HEK293 (cell line): ENCODE measurements around the gene EYA2.
A peak's percentile ranks its signal among the peaks of the same experiment; 100 is the strongest.

Experiments used
- CTCF ChIA-PET: fragments of 350-600 bp; formaldehyde crosslinking; extraction: SDS; loops from one replicate; lab custom pipeline; 2021; ENCODE audit warnings: antibody characterized with exemption; lab: Yijun Ruan, JAX
- POLR2A ChIA-PET: fragments of 300-600 bp; formaldehyde crosslinking; extraction: SDS; loops from one replicate; lab custom pipeline; 2020; ENCODE audit warnings: antibody characterized with exemption, inconsistent platforms; lab: Yijun Ruan, JAX
- H3K27ac ChIP-seq: fragments of 200-500 bp; sonication (Bioruptor generic); 2 replicates; pipeline ENCODE4 v1.5.1; 2014; ENCODE audit warnings: low read depth, low read length, control low read depth, inconsistent platforms; ENCODE audit errors: extremely low read depth
- H3K36me3 ChIP-seq, 2 experiments: fragments of 200-500 bp in 1 of 2; sonication (Bioruptor generic) in 1 of 2; 1 replicate in 1 of 2; 2 replicates in 1 of 2; pipeline ENCODE4 v1.5.1; 2014 to 2017; ENCODE audit warnings: inconsistent platforms in 2 of 2, low read length in 2 of 2; ENCODE audit not compliant: control insufficient read depth in 2 of 2, insufficient read depth in 1 of 2
- H3K4me1 ChIP-seq: fragments of 200-500 bp; sonication (Bioruptor generic); 2 replicates; pipeline ENCODE4 v1.5.1; 2014; ENCODE audit warnings: mild to moderate bottlenecking, low read length, inconsistent platforms; ENCODE audit not compliant: control insufficient read depth, insufficient read depth
- H3K4me3 ChIP-seq: 2 replicates; pipeline ENCODE4 v1.5.1; 2011; ENCODE audit warnings: low read depth, mild to moderate bottlenecking, control low read depth, low read length, moderate library complexity
- H3K9me3 ChIP-seq: fragments of 200-500 bp; sonication (Bioruptor generic); 2 replicates; pipeline ENCODE4 v1.5.1; 2014; ENCODE audit warnings: low read depth, low read length, inconsistent platforms; ENCODE audit not compliant: control insufficient read depth, insufficient read depth
- BCL11B ChIP-seq: fragments of 450-650 bp; formaldehyde crosslinking; IDR thresholded peaks from 2 replicates; pipeline ENCODE4 v1.5.1; 2016; ENCODE audit warnings: low read depth, missing biosample characterization, missing genetic modification characterization
- EGR2 ChIP-seq: fragments of 450-650 bp; formaldehyde crosslinking; IDR thresholded peaks from 2 replicates; pipeline ENCODE4 v1.5.1; 2016; ENCODE audit warnings: low read depth, missing biosample characterization, missing genetic modification characterization
- GLIS2 ChIP-seq: fragments of 450-650 bp; formaldehyde crosslinking; IDR thresholded peaks from 2 replicates; pipeline ENCODE4 v1.5.1; 2016; ENCODE audit warnings: missing biosample characterization, missing genetic modification characterization
- KLF16 ChIP-seq: fragments of 450-650 bp; formaldehyde crosslinking; IDR thresholded peaks from 2 replicates; pipeline ENCODE4 v1.5.1; 2017; ENCODE audit warnings: missing biosample characterization, missing genetic modification characterization
- ZBTB20 ChIP-seq: fragments of 450-650 bp; formaldehyde crosslinking; IDR thresholded peaks from 2 replicates; pipeline ENCODE4 v1.5.1; 2016; ENCODE audit warnings: missing biosample characterization, missing genetic modification characterization
- ZBTB21 ChIP-seq: fragments of 450-650 bp; formaldehyde crosslinking; IDR thresholded peaks from 2 replicates; pipeline ENCODE4 v1.5.1; 2017; ENCODE audit warnings: missing biosample characterization, missing genetic modification characterization
- ZNF114 ChIP-seq: fragments of 450-650 bp; formaldehyde crosslinking; IDR thresholded peaks from 2 replicates; pipeline ENCODE4 v1.5.0; 2017; ENCODE audit warnings: missing biosample characterization, missing genetic modification characterization
- ZNF132 ChIP-seq: fragments of 450-650 bp; formaldehyde crosslinking; IDR thresholded peaks from 2 replicates; pipeline ENCODE4 v1.5.1; 2017; ENCODE audit warnings: missing biosample characterization, missing genetic modification characterization, borderline replicate concordance
- ZNF16 ChIP-seq: fragments of 450-650 bp; formaldehyde crosslinking; IDR thresholded peaks from 2 replicates; pipeline ENCODE4 v1.5.1; 2016; ENCODE audit warnings: low read depth, missing biosample characterization, missing genetic modification characterization
- ZNF175 ChIP-seq: fragments of 450-650 bp; formaldehyde crosslinking; IDR thresholded peaks from 2 replicates; pipeline ENCODE4 v1.5.1; 2016; ENCODE audit warnings: missing biosample characterization, missing genetic modification characterization
- ZNF202 ChIP-seq: fragments of 450-650 bp; formaldehyde crosslinking; IDR thresholded peaks from 2 replicates; pipeline ENCODE4 v1.5.1; 2016; ENCODE audit warnings: missing biosample characterization, missing genetic modification characterization, borderline replicate concordance
- ZNF24 ChIP-seq: fragments of 450-650 bp; formaldehyde crosslinking; IDR thresholded peaks from 2 replicates; pipeline ENCODE4 v1.5.1; 2016; ENCODE audit warnings: missing biosample characterization, missing genetic modification characterization
- ZNF354C ChIP-seq: fragments of 450-650 bp; formaldehyde crosslinking; IDR thresholded peaks from 2 replicates; pipeline ENCODE4 v1.5.1; 2016; ENCODE audit warnings: missing biosample characterization, missing genetic modification characterization, low read depth, borderline replicate concordance
- ZNF529 ChIP-seq: fragments of 450-650 bp; formaldehyde crosslinking; IDR thresholded peaks from 2 replicates; pipeline ENCODE4 v1.5.1; 2017; ENCODE audit warnings: missing genetic modification characterization, missing biosample characterization; ENCODE audit not compliant: insufficient replicate concordance
- ZNF548 ChIP-seq: fragments of 450-650 bp; formaldehyde crosslinking; IDR thresholded peaks from 2 replicates; pipeline ENCODE4 v1.5.1; 2016; ENCODE audit warnings: missing biosample characterization, missing genetic modification characterization
- ZNF555 ChIP-seq: fragments of 450-650 bp; formaldehyde crosslinking; conservative IDR thresholded peaks from 2 replicates; pipeline ENCODE4 v1.5.1; 2017; ENCODE audit warnings: missing biosample characterization, mild to moderate bottlenecking, missing genetic modification characterization, inconsistent platforms
- ZNF776 ChIP-seq: fragments of 450-650 bp; formaldehyde crosslinking; IDR thresholded peaks from 2 replicates; pipeline ENCODE4 v1.5.0; 2017; ENCODE audit warnings: missing biosample characterization, missing genetic modification characterization, borderline replicate concordance
- ZNF830 ChIP-seq: fragments of 450-650 bp; IDR thresholded peaks from 2 replicates; pipeline ENCODE4 v1.5.0; 2018; ENCODE audit warnings: missing biosample characterization, missing genetic modification characterization, low read depth, mild to moderate bottlenecking, moderate library complexity
- TF ChIP-seq, protein P1 (sequence below): fragments of 450-650 bp; formaldehyde crosslinking; IDR thresholded peaks from 2 replicates; pipeline ENCODE4 v1.5.0; 2017; ENCODE audit warnings: missing biosample characterization, missing genetic modification characterization, borderline replicate concordance
- TF ChIP-seq, protein P2 (sequence below): fragments of 450-650 bp; formaldehyde crosslinking; IDR thresholded peaks from 2 replicates; pipeline ENCODE4 v1.5.1; 2017; ENCODE audit warnings: missing biosample characterization, missing genetic modification characterization
- TF ChIP-seq, protein P3 (sequence below): fragments of 450-650 bp; formaldehyde crosslinking; IDR thresholded peaks from 2 replicates; pipeline ENCODE4 v1.5.1; 2016; ENCODE audit warnings: missing biosample characterization, missing genetic modification characterization
- TF ChIP-seq, protein P4 (sequence below): fragments of 450-650 bp; formaldehyde crosslinking; IDR thresholded peaks from 2 replicates; pipeline ENCODE4 v1.5.1; 2016; ENCODE audit warnings: missing biosample characterization, missing genetic modification characterization
- TF ChIP-seq, protein P5 (sequence below): fragments of 450-650 bp; formaldehyde crosslinking; IDR thresholded peaks from 2 replicates; pipeline ENCODE4 v1.5.1; 2016; ENCODE audit warnings: missing biosample characterization, missing genetic modification characterization

EYA2 gene

DNA sequence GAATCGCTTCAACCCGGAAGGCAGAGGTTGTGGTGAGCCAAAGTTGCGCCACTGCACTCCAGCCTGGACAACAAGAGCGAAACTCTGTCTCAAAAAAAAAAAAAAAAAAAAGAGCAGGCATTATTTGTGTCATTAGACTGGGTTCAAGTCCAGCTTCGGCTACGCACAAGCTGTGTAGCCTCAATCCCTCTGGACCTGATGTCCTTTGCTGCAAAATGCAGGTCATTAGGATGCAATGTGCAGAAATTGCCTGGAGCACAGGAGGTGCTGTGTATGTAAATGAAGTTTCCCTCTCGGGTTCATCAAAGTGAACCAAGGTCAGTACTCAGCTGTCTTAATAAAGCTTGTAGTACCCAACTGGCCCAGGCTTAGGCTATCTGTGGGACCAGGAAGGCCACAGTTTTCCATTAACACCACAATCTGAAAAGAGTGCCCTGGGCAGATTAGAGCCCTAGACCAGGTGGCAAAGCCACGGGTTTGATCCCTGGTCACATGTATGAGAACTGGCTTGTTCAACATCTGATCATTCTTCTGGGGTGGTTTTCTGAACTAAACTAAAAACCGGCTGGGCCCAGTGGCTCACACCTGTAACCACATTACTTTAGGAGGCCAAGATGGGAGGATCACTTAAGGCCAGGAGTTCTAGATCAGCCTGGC is 306.6 kb downstream of the EYA2 start:
- CTCF ChIA-PET: interaction anchor here (0.6 to 1.4 kb wide), 3 partner anchors 183 to 449 kb away, joined by 3 to 7 read pairs (median 4); no protein-coding TSS in a partner anchor
- no peak overlapping the region for H3K27ac ChIP-seq

DNA sequence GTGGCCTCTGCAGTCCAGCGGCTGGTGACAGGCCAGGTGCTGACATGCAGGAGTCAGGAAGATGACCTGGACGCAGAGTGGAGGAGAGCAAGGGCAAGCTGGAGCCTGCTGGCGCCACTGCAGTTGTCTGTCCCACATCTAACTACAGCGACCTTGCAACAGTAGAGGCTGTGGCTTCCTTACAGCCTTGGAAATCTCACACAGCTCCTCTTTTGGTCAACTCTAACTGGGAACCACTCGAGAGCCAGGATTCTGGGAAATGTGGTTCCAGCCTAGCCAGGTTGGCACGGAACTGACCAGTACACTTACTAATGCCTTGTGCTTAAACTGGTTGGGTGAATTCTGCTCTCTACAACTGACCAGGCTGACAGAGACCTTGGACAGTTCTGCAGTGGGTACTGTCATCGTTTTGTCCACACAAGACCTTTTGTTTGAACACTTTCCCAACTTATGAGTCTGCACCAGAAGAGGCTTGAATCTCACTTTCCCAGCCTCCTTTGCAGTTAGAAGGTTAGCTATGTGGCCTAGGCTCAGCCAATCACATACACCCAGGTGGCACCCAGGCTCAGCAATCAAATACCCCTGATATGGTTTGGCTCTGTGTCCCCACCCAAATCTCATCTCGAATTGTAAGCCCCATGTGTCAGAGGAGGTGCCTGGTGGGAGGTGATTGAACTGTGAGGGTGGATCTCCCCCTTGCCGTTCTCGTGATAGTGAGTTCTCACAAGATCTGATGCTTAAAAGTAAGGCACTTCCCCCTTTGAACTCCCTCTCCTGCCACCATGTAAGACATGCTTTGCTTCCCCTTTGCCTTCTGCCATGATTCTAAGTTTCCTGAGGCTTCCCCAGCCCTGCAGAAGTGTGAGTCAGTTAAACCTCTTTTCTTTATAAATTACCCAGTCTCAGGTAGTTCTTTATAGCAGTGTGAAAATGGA is 308.4 kb downstream of the EYA2 start:
- TF ChIP-seq, protein P1, sequence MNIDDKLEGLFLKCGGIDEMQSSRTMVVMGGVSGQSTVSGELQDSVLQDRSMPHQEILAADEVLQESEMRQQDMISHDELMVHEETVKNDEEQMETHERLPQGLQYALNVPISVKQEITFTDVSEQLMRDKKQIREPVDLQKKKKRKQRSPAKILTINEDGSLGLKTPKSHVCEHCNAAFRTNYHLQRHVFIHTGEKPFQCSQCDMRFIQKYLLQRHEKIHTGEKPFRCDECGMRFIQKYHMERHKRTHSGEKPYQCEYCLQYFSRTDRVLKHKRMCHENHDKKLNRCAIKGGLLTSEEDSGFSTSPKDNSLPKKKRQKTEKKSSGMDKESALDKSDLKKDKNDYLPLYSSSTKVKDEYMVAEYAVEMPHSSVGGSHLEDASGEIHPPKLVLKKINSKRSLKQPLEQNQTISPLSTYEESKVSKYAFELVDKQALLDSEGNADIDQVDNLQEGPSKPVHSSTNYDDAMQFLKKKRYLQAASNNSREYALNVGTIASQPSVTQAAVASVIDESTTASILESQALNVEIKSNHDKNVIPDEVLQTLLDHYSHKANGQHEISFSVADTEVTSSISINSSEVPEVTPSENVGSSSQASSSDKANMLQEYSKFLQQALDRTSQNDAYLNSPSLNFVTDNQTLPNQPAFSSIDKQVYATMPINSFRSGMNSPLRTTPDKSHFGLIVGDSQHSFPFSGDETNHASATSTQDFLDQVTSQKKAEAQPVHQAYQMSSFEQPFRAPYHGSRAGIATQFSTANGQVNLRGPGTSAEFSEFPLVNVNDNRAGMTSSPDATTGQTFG: no peak
- TF ChIP-seq ZNF354C: no peak
- TF ChIP-seq, protein P2, sequence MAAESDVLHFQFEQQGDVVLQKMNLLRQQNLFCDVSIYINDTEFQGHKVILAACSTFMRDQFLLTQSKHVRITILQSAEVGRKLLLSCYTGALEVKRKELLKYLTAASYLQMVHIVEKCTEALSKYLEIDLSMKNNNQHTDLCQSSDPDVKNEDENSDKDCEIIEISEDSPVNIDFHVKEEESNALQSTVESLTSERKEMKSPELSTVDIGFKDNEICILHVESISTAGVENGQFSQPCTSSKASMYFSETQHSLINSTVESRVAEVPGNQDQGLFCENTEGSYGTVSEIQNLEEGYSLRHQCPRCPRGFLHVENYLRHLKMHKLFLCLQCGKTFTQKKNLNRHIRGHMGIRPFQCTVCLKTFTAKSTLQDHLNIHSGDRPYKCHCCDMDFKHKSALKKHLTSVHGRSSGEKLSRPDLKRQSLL: no peak
- TF ChIP-seq GLIS2 (tag by site-specific recombination): no peak
- no peak for TF ChIP-seq ZNF132
- TF ChIP-seq ZBTB21 (tag by site-specific recombination): no peak
- no peak for TF ChIP-seq ZNF114 (tag by site-specific recombination)
- no peak for TF ChIP-seq ZNF16 (tag by site-specific recombination)
- TF ChIP-seq, protein P3, sequence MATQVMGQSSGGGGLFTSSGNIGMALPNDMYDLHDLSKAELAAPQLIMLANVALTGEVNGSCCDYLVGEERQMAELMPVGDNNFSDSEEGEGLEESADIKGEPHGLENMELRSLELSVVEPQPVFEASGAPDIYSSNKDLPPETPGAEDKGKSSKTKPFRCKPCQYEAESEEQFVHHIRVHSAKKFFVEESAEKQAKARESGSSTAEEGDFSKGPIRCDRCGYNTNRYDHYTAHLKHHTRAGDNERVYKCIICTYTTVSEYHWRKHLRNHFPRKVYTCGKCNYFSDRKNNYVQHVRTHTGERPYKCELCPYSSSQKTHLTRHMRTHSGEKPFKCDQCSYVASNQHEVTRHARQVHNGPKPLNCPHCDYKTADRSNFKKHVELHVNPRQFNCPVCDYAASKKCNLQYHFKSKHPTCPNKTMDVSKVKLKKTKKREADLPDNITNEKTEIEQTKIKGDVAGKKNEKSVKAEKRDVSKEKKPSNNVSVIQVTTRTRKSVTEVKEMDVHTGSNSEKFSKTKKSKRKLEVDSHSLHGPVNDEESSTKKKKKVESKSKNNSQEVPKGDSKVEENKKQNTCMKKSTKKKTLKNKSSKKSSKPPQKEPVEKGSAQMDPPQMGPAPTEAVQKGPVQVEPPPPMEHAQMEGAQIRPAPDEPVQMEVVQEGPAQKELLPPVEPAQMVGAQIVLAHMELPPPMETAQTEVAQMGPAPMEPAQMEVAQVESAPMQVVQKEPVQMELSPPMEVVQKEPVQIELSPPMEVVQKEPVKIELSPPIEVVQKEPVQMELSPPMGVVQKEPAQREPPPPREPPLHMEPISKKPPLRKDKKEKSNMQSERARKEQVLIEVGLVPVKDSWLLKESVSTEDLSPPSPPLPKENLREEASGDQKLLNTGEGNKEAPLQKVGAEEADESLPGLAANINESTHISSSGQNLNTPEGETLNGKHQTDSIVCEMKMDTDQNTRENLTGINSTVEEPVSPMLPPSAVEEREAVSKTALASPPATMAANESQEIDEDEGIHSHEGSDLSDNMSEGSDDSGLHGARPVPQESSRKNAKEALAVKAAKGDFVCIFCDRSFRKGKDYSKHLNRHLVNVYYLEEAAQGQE (tag by site-specific recombination): peak; percentile 40; the same call in 1 of the 2 replicates
- no peaks in the 10 kb centered on the region for H3K9me3 ChIP-seq
- no peak overlapping the region for H3K4me3 ChIP-seq
- H3K4me1 ChIP-seq: no peaks in the 10 kb centered on the region
- H3K27ac ChIP-seq: no peak overlapping the region
- no peaks in the 10 kb centered on the region for H3K36me3 ChIP-seq
- POLR2A ChIA-PET: no interaction called here
- CTCF ChIA-PET: interaction anchor here (0.6 to 6.6 kb wide), 4 partner anchors 17 to 1421 kb away, joined by 3 to 36 read pairs (median 4); no protein-coding TSS in a partner anchor

More for the DNA sequence above, 306.6 kb downstream of the EYA2 start:
- POLR2A ChIA-PET: no interaction called here
- TF ChIP-seq BCL11B: no peak
- no peak for TF ChIP-seq ZNF202
- TF ChIP-seq ZNF555 (tag by site-specific recombination): no peak
- no peak for TF ChIP-seq EGR2 (tag by site-specific recombination)
- no peak for TF ChIP-seq KLF16 (tag by site-specific recombination)
- no peak for TF ChIP-seq ZNF830 (tag by site-specific recombination)
- TF ChIP-seq, protein P4, sequence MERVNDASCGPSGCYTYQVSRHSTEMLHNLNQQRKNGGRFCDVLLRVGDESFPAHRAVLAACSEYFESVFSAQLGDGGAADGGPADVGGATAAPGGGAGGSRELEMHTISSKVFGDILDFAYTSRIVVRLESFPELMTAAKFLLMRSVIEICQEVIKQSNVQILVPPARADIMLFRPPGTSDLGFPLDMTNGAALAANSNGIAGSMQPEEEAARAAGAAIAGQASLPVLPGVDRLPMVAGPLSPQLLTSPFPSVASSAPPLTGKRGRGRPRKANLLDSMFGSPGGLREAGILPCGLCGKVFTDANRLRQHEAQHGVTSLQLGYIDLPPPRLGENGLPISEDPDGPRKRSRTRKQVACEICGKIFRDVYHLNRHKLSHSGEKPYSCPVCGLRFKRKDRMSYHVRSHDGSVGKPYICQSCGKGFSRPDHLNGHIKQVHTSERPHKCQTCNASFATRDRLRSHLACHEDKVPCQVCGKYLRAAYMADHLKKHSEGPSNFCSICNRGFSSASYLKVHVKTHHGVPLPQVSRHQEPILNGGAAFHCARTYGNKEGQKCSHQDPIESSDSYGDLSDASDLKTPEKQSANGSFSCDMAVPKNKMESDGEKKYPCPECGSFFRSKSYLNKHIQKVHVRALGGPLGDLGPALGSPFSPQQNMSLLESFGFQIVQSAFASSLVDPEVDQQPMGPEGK (tag by site-specific recombination): no peak
- TF ChIP-seq ZNF175 (tag by site-specific recombination): no peak
- no peak for TF ChIP-seq ZNF24 (tag by site-specific recombination)
- no peak for TF ChIP-seq ZNF776 (tag by site-specific recombination)
- TF ChIP-seq ZNF548 (tag by site-specific recombination): no peak
- TF ChIP-seq, protein P5, sequence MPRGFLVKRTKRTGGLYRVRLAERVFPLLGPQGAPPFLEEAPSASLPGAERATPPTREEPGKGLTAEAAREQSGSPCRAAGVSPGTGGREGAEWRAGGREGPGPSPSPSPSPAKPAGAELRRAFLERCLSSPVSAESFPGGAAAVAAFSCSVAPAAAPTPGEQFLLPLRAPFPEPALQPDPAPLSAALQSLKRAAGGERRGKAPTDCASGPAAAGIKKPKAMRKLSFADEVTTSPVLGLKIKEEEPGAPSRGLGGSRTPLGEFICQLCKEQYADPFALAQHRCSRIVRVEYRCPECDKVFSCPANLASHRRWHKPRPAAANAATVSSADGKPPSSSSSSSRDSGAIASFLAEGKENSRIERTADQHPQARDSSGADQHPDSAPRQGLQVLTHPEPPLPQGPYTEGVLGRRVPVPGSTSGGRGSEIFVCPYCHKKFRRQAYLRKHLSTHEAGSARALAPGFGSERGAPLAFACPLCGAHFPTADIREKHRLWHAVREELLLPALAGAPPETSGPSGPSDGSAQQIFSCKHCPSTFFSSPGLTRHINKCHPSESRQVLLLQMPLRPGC (tag by site-specific recombination): no peak
- no peak for TF ChIP-seq ZBTB20 (tag by site-specific recombination)
- TF ChIP-seq ZBTB21 (tag by site-specific recombination): no peak
- TF ChIP-seq ZNF529 (tag by site-specific recombination): no peak
- TF ChIP-seq, all 188 proteins: peak for 0
- H3K36me3 ChIP-seq: no peaks in the 10 kb centered on the region
- H3K4me1 ChIP-seq: no peaks in the 10 kb centered on the region
- no peak overlapping the region for H3K4me3 ChIP-seq
- H3K9me3 ChIP-seq: no peaks in the 10 kb centered on the region
